ENCODE measurements around the gene RPS24. TPM values are rescaled to one million over a fixed set of nuclear protein-coding genes. Genes with fewer than 3 reads are reported as not detected.

The RPS24 gene
- total RNA-seq, 1 donor from 2014 or later, result 3,291 TPM

DNA sequence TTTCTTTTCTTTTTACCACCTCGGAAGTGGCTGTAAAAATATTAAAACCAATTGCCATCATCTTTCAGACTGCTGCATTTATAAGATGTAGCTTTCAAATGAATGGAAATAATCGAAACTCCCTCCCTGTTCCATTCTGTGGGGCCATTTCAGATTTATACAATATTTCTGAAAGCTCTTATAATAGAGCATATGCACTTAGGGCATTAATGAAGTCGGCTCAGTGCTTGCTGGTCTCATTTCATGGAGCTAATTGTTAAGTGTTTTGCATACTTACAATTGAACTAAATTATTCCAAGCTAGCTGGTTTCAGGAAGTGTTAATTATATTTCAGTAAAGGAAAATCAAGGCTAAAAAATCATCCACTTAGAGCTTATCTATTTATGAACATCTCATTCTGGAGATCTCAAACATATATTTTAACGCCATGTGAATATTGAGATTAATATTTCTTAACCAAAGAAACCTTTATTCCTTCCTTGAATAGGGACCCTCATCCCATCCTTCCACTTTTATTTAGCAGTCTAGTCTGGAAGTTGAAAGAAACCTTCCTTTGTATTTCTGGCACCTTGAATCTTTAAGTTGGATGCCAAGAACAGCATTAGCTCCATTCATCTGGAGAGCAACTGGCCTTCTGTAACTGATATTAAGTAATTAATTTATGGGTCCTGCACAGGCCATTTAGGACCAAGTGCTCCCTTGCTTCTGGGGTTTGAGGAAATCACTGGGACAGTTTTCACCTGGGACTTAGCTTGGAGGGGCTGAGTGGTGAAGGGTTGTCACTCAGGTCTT lies 45.1 kb downstream of the RPS24 start:
- intact Hi-C loops (cut with DNase I), result no loop called here
- Histone ChIP-seq H3K27ac (no peak overlapping the region), H3K9me3 (no peaks in the 10 kb centered on the region), H3K4me3 (no peak overlapping the region), H3K4me1 (no peaks in the 10 kb centered on the region), H3K27me3 (no peaks in the 10 kb centered on the region), H3K36me3 (no peaks in the 10 kb centered on the region)
- no peak for DNase-seq (ENCODE audit: extremely low spot score in 2 of 2)
- no peak for TF ChIP-seq POLR2AphosphoS5 (IDR thresholded peaks at IDR 0.05; ENCODE audit: insufficient read depth in 1 of 2, low read depth in 1 of 2)
- TF ChIP-seq, protein P1, sequence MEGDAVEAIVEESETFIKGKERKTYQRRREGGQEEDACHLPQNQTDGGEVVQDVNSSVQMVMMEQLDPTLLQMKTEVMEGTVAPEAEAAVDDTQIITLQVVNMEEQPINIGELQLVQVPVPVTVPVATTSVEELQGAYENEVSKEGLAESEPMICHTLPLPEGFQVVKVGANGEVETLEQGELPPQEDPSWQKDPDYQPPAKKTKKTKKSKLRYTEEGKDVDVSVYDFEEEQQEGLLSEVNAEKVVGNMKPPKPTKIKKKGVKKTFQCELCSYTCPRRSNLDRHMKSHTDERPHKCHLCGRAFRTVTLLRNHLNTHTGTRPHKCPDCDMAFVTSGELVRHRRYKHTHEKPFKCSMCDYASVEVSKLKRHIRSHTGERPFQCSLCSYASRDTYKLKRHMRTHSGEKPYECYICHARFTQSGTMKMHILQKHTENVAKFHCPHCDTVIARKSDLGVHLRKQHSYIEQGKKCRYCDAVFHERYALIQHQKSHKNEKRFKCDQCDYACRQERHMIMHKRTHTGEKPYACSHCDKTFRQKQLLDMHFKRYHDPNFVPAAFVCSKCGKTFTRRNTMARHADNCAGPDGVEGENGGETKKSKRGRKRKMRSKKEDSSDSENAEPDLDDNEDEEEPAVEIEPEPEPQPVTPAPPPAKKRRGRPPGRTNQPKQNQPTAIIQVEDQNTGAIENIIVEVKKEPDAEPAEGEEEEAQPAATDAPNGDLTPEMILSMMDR (IDR thresholded peaks at IDR 0.05), result no peak
- TF ChIP-seq POLR2A (IDR thresholded peaks at IDR 0.05), result no peak

DNA sequence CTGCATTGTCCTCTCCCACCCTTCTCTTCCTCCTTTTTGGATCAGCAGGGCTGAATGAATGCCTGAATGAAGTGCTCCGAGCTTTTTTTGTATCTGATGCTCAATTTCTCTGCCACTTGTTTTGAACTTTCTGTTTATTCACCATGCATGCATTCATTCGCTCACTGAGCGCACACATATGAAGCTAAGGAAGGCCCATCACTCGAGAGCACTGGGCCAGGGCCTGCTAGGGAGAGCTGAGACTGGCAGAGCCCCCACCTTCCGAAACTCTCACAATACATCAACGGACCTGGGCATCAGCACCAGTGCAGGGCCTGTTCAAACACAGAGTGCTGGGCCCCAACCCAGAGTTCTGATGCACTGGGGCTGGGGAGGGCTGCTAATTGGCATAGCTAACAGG lies 45.7 kb downstream of the RPS24 start:
- H3K27me3 ChIP-seq, result no peaks in the 10 kb centered on the region
- H3K9me3 ChIP-seq, result no peaks in the 10 kb centered on the region
- H3K36me3 ChIP-seq, result no peaks in the 10 kb centered on the region
- intact Hi-C loops (cut with DNase I), result no loop called here
- no peak for TF ChIP-seq POLR2AphosphoS5 (IDR thresholded peaks at IDR 0.05; ENCODE audit: insufficient read depth in 1 of 2, low read depth in 1 of 2)
- TF ChIP-seq, protein P1 (IDR thresholded peaks at IDR 0.05), result no peak
- TF ChIP-seq POLR2A (IDR thresholded peaks at IDR 0.05), result no peak
- no peak overlapping the region for H3K4me3 ChIP-seq
- H3K27ac ChIP-seq, result no peak overlapping the region
- H3K4me1 ChIP-seq, result no peaks in the 10 kb centered on the region
- no peak for DNase-seq (ENCODE audit: extremely low spot score in 2 of 2)

DNA sequence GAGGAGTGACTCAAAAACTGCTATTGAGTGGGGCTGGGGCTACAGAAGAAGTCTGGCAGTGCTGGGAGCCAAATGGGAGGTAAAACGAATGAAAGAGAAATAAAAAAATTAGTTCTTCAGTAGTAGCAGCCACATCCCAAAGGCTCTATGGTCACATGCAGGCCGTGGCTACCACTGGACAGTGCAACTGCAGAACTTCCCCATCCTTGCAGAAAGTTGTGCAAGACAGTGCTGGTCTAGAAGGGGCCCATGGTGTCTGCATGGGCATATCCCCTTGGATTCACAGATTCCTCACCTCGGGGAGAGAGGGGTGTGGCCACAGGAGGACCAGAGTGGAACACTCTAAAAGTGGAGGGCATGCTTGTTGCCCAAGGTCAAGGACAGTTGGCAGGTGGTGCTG lies 47.6 kb downstream of the RPS24 start:
- intact Hi-C loops (cut with DNase I), result no loop called here
- Histone ChIP-seq H3K36me3 (no peaks in the 10 kb centered on the region), H3K27me3 (no peaks in the 10 kb centered on the region), H3K4me1 (no peaks in the 10 kb centered on the region), H3K27ac (no peak overlapping the region), H3K4me3 (no peak overlapping the region), H3K9me3 (no peaks in the 10 kb centered on the region)
- TF ChIP-seq, protein P1 (IDR thresholded peaks at IDR 0.05), result no peak
- TF ChIP-seq POLR2AphosphoS5 (IDR thresholded peaks at IDR 0.05; ENCODE audit: insufficient read depth in 1 of 2, low read depth in 1 of 2), result no peak
- TF ChIP-seq POLR2A (IDR thresholded peaks at IDR 0.05), result no peak
- DNase-seq (ENCODE audit: extremely low spot score in 2 of 2), result no peak

DNA sequence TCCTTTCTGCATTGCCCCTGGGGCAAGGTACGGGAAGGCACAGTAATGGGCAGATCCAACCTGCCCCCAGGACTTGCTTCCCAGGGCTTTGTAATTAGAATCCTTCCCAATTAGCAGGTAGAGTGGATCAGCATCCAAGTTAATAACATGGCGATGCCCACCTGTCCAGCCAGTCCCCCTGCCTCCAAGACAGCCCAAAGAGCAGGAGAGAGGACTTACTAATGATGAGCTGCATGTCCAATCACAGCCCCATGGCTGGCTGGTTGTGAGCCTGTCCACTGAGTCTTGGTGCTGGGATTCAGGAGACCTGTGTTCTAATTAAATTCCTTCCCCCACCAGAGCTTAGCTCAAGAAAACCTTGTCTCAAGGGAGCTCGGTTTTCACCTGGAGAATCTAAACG lies 49.0 kb downstream of the RPS24 start:
- no peak overlapping the region for H3K4me3 ChIP-seq
- TF ChIP-seq POLR2A (IDR thresholded peaks at IDR 0.05), result no peak
- no peak for TF ChIP-seq POLR2AphosphoS5 (IDR thresholded peaks at IDR 0.05; ENCODE audit: insufficient read depth in 1 of 2, low read depth in 1 of 2)
- TF ChIP-seq, protein P1 (IDR thresholded peaks at IDR 0.05), result no peak
- intact Hi-C loops (cut with DNase I), result no loop called here
- no peak overlapping the region for H3K27ac ChIP-seq
- H3K36me3 ChIP-seq, result no peaks in the 10 kb centered on the region
- no peaks in the 10 kb centered on the region for H3K9me3 ChIP-seq
- DNase-seq (ENCODE audit: extremely low spot score in 2 of 2), result no peak
- no peaks in the 10 kb centered on the region for H3K27me3 ChIP-seq
- no peaks in the 10 kb centered on the region for H3K4me1 ChIP-seq

Other genes starting within 250 kb of the RPS24 start
- 57.5 TPM for gene DLG5, start 107.1 kb upstream of the RPS24 start, total RNA-seq
- 16.9 TPM for gene POLR3A, start 4.3 kb upstream of the RPS24 start, total RNA-seq